OCI-LY3 (cell line): Measurements from ENCODE around the gene MAPK9.

Source experiments
- EZH2phosphoT487 ChIP-seq: fragments of 200-600 bp; shearing (Covaris generic); IDR thresholded peaks from 2 replicates; pipeline ENCODE4 v1.6.1; 2018; ENCODE audit warnings: antibody characterized with exemption, mixed run types, low read depth
- TF ChIP-seq, protein P1 (sequence below): fragments of 200-600, 300-600 bp; sonication (generic); IDR thresholded peaks from 2 replicates; pipeline ENCODE4 v1.5.1; 2014; ENCODE audit warnings: antibody characterized with exemption, low read length, low read depth

DNA sequence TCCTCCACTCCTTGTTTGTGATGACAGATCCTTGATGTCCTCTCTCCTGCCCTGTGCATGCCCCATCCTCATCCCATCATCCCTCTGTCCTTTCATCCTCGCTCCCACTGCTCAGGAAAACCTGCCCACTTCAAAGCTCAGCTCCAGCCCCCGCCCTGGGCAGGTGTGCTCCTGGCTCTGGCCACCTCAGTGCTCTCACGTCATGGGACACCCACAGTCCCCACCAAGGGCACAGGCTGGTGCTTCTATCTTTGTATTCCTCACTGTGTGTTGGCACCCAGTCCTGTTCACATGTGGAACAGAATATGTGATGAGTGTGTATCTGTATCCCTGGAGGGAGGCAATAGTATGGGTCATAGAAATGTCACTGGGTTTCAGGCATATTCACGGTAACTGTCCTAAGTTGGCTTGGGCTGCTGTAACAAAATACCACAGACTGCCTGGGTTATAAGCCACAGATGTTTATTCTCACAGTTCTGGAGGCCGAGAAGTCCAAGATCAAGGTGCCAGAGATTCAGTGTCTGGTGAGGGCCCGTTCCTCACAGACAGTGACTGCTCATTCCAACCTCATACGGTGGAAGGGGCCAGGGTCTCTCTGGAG is 47.8 kb upstream of the MAPK9 start:
- TF ChIP-seq, protein P1, sequence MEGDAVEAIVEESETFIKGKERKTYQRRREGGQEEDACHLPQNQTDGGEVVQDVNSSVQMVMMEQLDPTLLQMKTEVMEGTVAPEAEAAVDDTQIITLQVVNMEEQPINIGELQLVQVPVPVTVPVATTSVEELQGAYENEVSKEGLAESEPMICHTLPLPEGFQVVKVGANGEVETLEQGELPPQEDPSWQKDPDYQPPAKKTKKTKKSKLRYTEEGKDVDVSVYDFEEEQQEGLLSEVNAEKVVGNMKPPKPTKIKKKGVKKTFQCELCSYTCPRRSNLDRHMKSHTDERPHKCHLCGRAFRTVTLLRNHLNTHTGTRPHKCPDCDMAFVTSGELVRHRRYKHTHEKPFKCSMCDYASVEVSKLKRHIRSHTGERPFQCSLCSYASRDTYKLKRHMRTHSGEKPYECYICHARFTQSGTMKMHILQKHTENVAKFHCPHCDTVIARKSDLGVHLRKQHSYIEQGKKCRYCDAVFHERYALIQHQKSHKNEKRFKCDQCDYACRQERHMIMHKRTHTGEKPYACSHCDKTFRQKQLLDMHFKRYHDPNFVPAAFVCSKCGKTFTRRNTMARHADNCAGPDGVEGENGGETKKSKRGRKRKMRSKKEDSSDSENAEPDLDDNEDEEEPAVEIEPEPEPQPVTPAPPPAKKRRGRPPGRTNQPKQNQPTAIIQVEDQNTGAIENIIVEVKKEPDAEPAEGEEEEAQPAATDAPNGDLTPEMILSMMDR, result no peak
- no peak for TF ChIP-seq EZH2phosphoT487
